Activated effector memory CD4-positive, alpha-beta T cell treated with anti-CD3 and anti-CD28 coated beads, Interleukin-2, amount 50 U/mL, for 16 hours (primary cell): ENCODE results near the gene CXCL11.
"Not testable (repeated sequence)": the region's sequence is repeated elsewhere in the genome, so short reads cannot be mapped to it uniquely, and the experiment has no call there.

Experiments used
- DNase-seq: peaks from one replicate; pipeline ENCODE4 v3.0.0-alpha.2; 2020

Gene CXCL11

GRCh38 chr4:76000279-76000678, 35.6 kb downstream of the CXCL11 start:
- DNase-seq, result no peak

GRCh38 chr4:75998525-75999147, 37.2 kb downstream of the CXCL11 start:
- DNase-seq, result not testable (repeated sequence)

GRCh38 chr4:75997946-75998345, 37.9 kb downstream of the CXCL11 start:
- DNase-seq, result no peak

DNA sequence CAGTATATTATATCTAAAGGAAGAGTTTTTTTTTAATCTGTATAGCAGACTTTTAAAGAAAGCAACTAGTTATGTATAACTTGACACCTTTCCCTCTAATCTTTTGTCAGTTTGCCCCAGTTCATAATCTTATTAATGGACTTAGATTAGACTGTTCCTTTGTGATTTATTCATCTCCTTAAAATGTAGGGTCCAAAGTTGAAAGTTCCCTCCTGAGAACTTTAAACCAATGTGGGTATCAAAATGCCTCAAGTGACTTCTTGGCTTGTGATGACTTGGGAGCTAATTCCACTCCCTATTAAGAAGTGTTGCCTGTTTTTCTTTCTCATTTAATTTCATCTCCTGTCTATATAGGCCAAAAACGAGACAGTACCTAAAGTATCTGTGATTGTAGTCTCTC, 38.8 kb downstream of the CXCL11 start:
- DNase-seq, result no peak

DNA sequence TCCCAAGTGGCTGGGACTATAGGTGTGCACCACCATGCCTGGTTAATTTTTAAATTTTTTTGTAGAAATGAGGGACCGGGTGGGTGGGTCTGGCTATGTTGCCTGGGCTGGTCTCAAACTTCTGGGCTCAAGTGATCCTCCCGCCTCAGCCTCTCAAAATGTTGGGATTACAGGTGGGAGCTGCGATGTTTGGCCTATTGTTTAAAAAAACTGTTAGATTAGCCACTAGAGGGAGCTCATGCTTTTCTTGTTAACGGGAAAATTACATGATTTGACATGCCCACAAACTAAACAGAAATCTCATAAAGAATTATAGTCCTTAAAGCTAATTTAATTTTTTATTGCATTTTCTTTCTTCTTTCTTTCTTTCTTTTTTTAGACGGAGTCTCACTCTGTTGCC, 40.1 kb downstream of the CXCL11 start:
- no peak for DNase-seq

DNA sequence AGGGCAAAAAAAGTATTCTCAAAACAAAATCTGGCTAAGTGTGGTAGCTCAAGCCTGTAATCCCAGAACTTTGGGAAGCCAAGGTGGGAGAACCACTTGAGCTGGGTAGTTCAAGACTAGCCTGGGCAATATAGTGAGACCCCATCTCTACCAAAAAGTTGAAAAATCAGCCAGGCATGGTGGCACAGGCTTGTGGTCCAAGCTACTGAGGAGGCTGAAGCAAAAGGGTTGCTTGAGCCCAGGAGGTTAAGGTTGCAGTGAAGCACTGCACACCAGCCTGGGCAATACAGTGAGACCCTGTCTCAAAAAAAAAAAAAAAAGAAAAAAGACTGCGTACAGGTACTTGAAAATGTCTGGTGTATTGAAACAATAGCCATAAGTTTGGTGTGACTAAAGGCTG, 43.4 kb downstream of the CXCL11 start:
- DNase-seq, result no peak

GRCh38 chr4:75989846-75990528, 45.9 kb downstream of the CXCL11 start:
- DNase-seq, result no peak

- no peak for DNase-seq
Measured at GRCh38 chr4:75985116-75985515, 50.8 kb downstream of the CXCL11 start.
